Mesendoderm (in vitro differentiated cells): ENCODE results near the gene SLC49A3.

Experiments
- DNase-seq: peaks from one replicate; pipeline ENCODE4 v3.0.0; 2013
- H2AK5ac ChIP-seq: 2 replicates; pipeline ENCODE4 v1.6.1; 2013; ENCODE audit warnings: low read length, inconsistent platforms
- H2BK120ac ChIP-seq: 2 replicates; pipeline ENCODE4 v1.6.1; 2013; ENCODE audit warnings: low read depth, mild to moderate bottlenecking, low read length, moderate library complexity, mixed read lengths
- H2BK15ac ChIP-seq: replicated peaks from 2 replicates; pipeline ENCODE4 v1.6.1; 2013; ENCODE audit warnings: low read depth, mild to moderate bottlenecking, moderate library complexity
- H2BK5ac ChIP-seq: 2 replicates; pipeline ENCODE4 v1.6.1; 2013; ENCODE audit warnings: low read length, inconsistent platforms
- H3K18ac ChIP-seq: 2 replicates; pipeline ENCODE4 v1.6.1; 2013; ENCODE audit warnings: mild to moderate bottlenecking, low read length, mixed read lengths
- H3K23ac ChIP-seq: one replicate; pipeline ENCODE4 v1.6.1; 2013; ENCODE audit warnings: low read length
- H3K27ac ChIP-seq: 2 replicates; pipeline ENCODE4 v1.5.1; 2013; ENCODE audit warnings: low read depth, mild to moderate bottlenecking, inconsistent platforms, low read length, moderate library complexity
- H3K27me3 ChIP-seq: 2 replicates; pipeline ENCODE4 v1.6.1; 2013; ENCODE audit warnings: low read length, control low read depth, mild to moderate bottlenecking, inconsistent platforms; ENCODE audit not compliant: insufficient read depth, poor library complexity
- H3K36me3 ChIP-seq: 2 replicates; pipeline ENCODE4 v1.6.1; 2013; ENCODE audit warnings: low read length, inconsistent platforms; ENCODE audit not compliant: control insufficient read depth, insufficient read depth
- H3K4ac ChIP-seq: one replicate; pipeline ENCODE4 v1.6.1; 2013; ENCODE audit warnings: low read depth, mild to moderate bottlenecking, low read length, moderate library complexity
- H3K4me1 ChIP-seq: 2 replicates; pipeline ENCODE4 v1.6.1; 2013; ENCODE audit warnings: low read depth, low read length, inconsistent platforms; ENCODE audit not compliant: control insufficient read depth
- H3K4me2 ChIP-seq: 2 replicates; pipeline ENCODE4 v1.6.1; 2013; ENCODE audit warnings: low read length
- H3K4me3 ChIP-seq: 2 replicates; pipeline ENCODE4 v1.5.1; 2013; ENCODE audit warnings: mild to moderate bottlenecking, low read length
- H3K56ac ChIP-seq: one replicate; pipeline ENCODE4 v1.6.1; 2013; ENCODE audit warnings: low read length
- H3K79me1 ChIP-seq: 2 replicates; pipeline ENCODE4 v1.6.1; 2013; ENCODE audit warnings: low read length, inconsistent platforms
- H3K79me2 ChIP-seq: 2 replicates; pipeline ENCODE4 v1.6.1; 2013; ENCODE audit warnings: mild to moderate bottlenecking, low read length; ENCODE audit not compliant: control insufficient read depth, insufficient read depth
- H3K9ac ChIP-seq: 2 replicates; pipeline ENCODE4 v1.6.1; 2013; ENCODE audit warnings: low read length, inconsistent platforms
- H4K5ac ChIP-seq: one replicate; pipeline ENCODE4 v1.6.1; 2013; ENCODE audit warnings: low read length
- H4K8ac ChIP-seq: one replicate; pipeline ENCODE4 v1.6.1; 2013; ENCODE audit warnings: low read depth, mild to moderate bottlenecking, control low read depth, low read length, moderate library complexity
- WGBS: extraction: QIAGEN DNeasy Blood & Tissue Kit; methylation state at CpG from one replicate; pipeline ENCODE4 v1.1.7; 2013; ENCODE audit warnings: low lambda C conversion rate, missing lambda C conversion rate; ENCODE audit not compliant: insufficient coverage; ENCODE audit errors: extremely low coverage; 5-methylcytosine and 5-hydroxymethylcytosine counted together

SLC49A3 gene

DNA sequence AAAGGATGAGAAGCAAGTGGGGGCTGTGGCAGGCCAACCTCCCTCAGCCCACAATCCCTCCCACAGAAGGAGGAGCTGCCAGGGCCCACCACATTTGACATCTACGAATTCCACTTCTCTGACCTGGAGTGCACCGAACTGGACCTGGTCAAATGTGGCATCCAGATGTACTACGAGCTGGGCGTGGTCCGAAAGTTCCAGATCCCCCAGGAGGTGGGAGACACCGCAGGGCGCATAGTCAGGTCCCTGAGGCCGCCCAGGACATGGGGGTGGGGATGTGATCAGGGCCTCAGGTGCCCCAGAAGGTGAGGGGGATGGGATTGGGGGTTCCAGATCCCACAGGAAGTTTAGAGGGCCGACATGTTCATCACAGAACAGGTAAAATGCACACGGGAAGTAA, 28.6 kb downstream of the SLC49A3 start:
- H3K4me3 ChIP-seq = no peak overlapping the region
- no peak for DNase-seq
- H3K9ac ChIP-seq = no peak overlapping the region
- H3K18ac ChIP-seq = no peak overlapping the region
- H3K79me1 ChIP-seq = no peaks in the 10 kb centered on the region
- no peak overlapping the region for H3K4me2 ChIP-seq
- no peak overlapping the region for H2BK15ac ChIP-seq
- H3K56ac ChIP-seq = no peak overlapping the region
- H3K27me3 ChIP-seq = no peaks in the 10 kb centered on the region
- no peak overlapping the region for H4K8ac ChIP-seq
- H2BK120ac ChIP-seq = no peak overlapping the region
- no peak overlapping the region for H3K23ac ChIP-seq
- no peak overlapping the region for H2AK5ac ChIP-seq
- H4K5ac ChIP-seq = no peak overlapping the region
- H3K4me1 ChIP-seq = no peaks in the 10 kb centered on the region
- no peak overlapping the region for H3K27ac ChIP-seq
- H3K4ac ChIP-seq = no peak overlapping the region
- no peak overlapping the region for H2BK5ac ChIP-seq
- no peaks in the 10 kb centered on the region for H3K79me2 ChIP-seq
- WGBS = no CpG with 5 or more reads among the region's 10 CpGs
- no peaks in the 10 kb centered on the region for H3K36me3 ChIP-seq

DNA sequence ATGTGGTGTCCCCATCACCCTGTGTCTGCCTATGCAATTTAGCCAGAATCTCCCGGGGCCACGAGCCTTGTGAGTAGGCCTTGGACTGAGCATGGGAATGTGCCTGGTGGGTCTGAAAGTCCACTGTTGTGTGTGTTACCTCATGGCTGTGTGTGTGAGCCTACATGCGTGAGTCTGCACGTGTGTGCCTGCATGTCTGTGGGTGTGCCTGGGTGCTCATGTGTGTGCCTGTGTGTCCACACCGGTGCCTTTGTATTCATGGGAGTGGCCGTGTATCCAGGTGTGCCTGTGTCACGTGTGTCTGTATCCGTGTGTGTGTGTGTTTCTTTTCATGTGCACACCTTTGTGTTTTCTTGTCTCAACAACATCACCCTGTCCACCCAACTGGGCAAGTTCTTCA, 29.1 kb downstream of the SLC49A3 start:
- Histone ChIP-seq H3K4me2 (no peak overlapping the region), H3K79me2 (no peaks in the 10 kb centered on the region), H3K4me3 (no peak overlapping the region), H3K79me1 (no peaks in the 10 kb centered on the region), H2AK5ac (no peak overlapping the region), H3K36me3 (no peaks in the 10 kb centered on the region), H4K5ac (no peak overlapping the region), H3K23ac (no peak overlapping the region), H3K18ac (no peak overlapping the region), H3K4ac (no peak overlapping the region), H2BK5ac (no peak overlapping the region), H2BK15ac (no peak overlapping the region), H3K27ac (no peak overlapping the region), H3K9ac (no peak overlapping the region), H3K27me3 (no peaks in the 10 kb centered on the region), H4K8ac (no peak overlapping the region), H3K4me1 (no peaks in the 10 kb centered on the region), H2BK120ac (no peak overlapping the region), H3K56ac (no peak overlapping the region)
- no peak for DNase-seq
- whole genome bisulfite sequencing = no CpG with 5 or more reads among the region's 8 CpGs

DNA sequence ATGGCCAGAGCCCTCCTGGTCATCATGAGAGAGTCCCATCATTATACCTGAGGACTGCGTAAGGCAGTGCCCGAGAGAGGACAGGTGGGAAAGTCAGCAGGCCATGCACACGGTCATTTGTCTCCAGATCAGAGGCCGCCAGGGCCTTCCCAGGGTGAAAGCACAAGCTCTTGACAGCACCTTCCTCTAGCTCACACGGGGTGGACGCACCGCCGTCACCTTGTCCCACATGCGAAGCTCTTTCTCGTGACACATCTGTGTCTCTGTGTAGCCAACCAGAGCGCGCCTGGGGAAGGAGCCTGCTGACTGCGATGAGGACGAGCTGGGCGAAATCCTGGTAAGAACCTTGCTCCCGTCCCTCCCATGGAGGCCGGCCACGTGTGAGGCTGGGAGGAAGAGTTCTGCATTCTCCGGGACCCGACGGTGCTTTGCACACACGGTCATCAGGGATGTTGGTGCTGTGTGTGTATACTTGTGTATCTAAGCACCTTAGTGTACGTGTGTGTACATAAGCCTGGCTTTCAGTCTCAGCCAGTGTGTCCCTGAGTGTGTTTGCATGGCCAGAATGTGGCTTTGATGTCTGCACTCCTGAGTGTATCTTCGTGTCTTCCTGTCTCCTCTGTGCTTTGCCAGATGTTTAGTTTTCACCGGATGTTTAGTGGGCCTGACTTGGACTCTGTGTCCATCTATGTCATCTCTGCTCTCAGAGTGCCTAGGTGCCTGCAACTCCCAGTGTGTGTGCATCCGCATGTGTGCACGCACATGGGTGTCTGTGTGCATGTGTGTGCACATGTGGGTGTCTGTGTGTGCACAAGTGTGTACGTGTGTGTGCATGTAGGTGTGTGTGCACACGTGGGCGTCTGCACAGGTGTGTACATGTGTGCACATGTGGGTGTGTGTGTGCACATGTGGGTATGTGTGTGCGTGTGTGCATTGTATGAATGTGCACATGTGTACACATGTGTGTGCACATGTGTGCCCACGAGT, 30.0 kb downstream of the SLC49A3 start:
- Histone ChIP-seq H2BK15ac (no peak overlapping the region), H3K27me3 (no peaks in the 10 kb centered on the region), H3K79me2 (no peaks in the 10 kb centered on the region), H3K4ac (no peak overlapping the region), H3K9ac (no peak overlapping the region), H3K4me2 (no peak overlapping the region), H3K79me1 (no peaks in the 10 kb centered on the region), H3K4me3 (no peak overlapping the region), H2AK5ac (no peak overlapping the region), H3K23ac (no peak overlapping the region), H3K27ac (no peak overlapping the region), H4K8ac (no peak overlapping the region), H4K5ac (no peak overlapping the region), H3K4me1 (no peaks in the 10 kb centered on the region), H2BK120ac (no peak overlapping the region), H3K56ac (no peak overlapping the region), H2BK5ac (no peak overlapping the region), H3K18ac (no peak overlapping the region), H3K36me3 (no peaks in the 10 kb centered on the region)
- WGBS = no CpG with 5 or more reads among the region's 32 CpGs
- no peak for DNase-seq

DNA sequence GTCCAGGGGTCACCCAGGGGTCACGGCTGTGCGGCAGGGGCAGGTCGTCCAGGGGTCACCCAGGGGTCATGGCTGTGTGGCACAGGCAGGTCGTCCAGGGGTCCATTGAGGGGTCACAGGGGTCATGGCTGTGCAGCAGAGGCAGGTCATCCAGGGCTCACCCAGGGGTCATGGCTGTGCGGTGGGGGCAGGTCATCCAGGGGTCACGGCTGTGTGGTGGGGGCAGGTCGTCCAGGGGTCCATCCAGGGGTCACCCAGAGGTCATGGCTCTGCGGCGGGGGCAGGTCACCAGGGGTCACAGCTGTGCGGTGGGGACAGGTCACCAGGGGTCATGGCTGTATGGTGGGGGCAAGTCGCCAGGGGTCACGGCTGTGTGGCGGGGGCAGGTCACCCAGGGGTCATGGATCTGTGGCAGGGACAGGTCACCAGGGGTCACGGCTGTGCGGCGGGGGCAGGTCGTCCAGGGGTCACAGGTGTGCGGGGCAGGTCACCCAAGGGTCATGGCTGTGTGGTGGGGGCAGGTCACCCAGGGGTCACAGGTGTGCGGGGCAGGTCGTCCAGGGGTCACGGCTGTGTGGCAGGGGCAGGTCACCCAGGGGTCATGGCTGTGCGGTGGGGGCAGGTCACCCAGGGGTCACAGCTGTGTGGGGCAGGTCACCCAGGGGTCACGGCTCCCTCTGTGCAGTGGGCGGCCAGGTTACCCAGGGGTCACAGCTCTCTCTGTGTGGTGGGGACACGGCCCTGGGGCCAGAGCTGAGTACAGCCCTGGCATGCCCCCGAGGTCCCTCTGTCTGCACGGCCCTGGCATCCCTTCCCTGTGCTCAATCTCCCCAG, 30.9 kb downstream of the SLC49A3 start:
- Histone ChIP-seq H3K79me1 (no peaks in the 10 kb centered on the region), H3K27me3 (no peaks in the 10 kb centered on the region), H2BK5ac (no peak overlapping the region), H3K18ac (no peak overlapping the region), H4K8ac (no peak overlapping the region), H2BK15ac (no peak overlapping the region), H3K4me2 (no peak overlapping the region), H3K4ac (no peak overlapping the region), H3K36me3 (no peaks in the 10 kb centered on the region), H3K9ac (no peak overlapping the region), H3K56ac (no peak overlapping the region), H2AK5ac (no peak overlapping the region), H3K27ac (no peak overlapping the region), H3K79me2 (no peaks in the 10 kb centered on the region), H3K23ac (no peak overlapping the region), H4K5ac (no peak overlapping the region), H2BK120ac (no peak overlapping the region), H3K4me3 (no peak overlapping the region), H3K4me1 (no peaks in the 10 kb centered on the region)
- WGBS = no CpG with 5 or more reads among the region's 27 CpGs
- DNase-seq = no peak

DNA sequence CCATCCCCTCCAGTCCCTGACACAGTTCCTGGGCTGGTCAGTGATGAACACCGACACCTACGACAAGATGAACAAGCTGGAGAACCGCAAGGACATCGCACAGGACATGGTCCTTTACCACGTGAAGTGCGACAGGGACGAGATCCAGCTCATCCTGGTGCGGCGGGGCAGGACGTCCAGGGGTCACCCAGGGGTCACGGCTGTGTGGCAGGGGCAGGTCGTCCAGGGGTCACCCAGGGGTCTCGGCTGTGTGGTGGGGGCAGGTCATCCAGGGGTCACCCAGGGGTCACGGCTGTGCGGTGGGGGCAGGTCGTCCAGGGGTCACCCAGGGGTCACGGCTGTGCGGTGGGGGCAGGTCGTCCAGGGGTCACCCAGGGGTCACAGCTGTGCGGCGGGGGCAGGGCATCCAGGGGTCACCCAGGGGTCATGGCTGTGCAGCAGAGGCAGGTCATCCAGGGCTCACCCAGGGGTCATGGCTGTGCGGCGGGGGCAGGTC, 31.6 kb downstream of the SLC49A3 start:
- Histone ChIP-seq H2AK5ac (no peak overlapping the region), H3K4ac (no peak overlapping the region), H2BK15ac (no peak overlapping the region), H2BK120ac (no peak overlapping the region), H3K9ac (no peak overlapping the region), H3K27me3 (no peaks in the 10 kb centered on the region), H3K23ac (no peak overlapping the region), H3K79me1 (no peaks in the 10 kb centered on the region), H3K4me3 (no peak overlapping the region), H2BK5ac (no peak overlapping the region), H3K27ac (no peak overlapping the region), H3K36me3 (no peaks in the 10 kb centered on the region), H4K5ac (no peak overlapping the region), H3K56ac (no peak overlapping the region), H3K4me2 (no peak overlapping the region), H3K18ac (no peak overlapping the region), H4K8ac (no peak overlapping the region), H3K4me1 (no peaks in the 10 kb centered on the region), H3K79me2 (no peaks in the 10 kb centered on the region)
- no CpG with 5 or more reads among the region's 23 CpGs for WGBS
- no peak for DNase-seq
